Lower leg skin (tissue), 3 donors: ENCODE measurements around the gene DGUOK.

Source experiments
- POLR2A ChIP-seq, 2 donors: fragments of 450-650 bp; IDR thresholded peaks; one replicate each; pipeline ENCODE4 v1.6.1; 2016 to 2017; ENCODE audit warnings: antibody characterized with exemption in 2 of 2, mild to moderate bottlenecking in 1 of 2, moderate library complexity in 1 of 2
- TF ChIP-seq, protein P1 (sequence below), 3 donors: fragments of 450-650 bp; IDR thresholded peaks; one replicate each; pipeline ENCODE4 v1.5.1; 2016; ENCODE audit warnings: antibody characterized with exemption in 3 of 3, mild to moderate bottlenecking in 3 of 3, moderate library complexity in 2 of 3

GRCh38 chr2:73917296-73917695, 9.4 kb upstream of the DGUOK start:
- TF ChIP-seq, protein P1, sequence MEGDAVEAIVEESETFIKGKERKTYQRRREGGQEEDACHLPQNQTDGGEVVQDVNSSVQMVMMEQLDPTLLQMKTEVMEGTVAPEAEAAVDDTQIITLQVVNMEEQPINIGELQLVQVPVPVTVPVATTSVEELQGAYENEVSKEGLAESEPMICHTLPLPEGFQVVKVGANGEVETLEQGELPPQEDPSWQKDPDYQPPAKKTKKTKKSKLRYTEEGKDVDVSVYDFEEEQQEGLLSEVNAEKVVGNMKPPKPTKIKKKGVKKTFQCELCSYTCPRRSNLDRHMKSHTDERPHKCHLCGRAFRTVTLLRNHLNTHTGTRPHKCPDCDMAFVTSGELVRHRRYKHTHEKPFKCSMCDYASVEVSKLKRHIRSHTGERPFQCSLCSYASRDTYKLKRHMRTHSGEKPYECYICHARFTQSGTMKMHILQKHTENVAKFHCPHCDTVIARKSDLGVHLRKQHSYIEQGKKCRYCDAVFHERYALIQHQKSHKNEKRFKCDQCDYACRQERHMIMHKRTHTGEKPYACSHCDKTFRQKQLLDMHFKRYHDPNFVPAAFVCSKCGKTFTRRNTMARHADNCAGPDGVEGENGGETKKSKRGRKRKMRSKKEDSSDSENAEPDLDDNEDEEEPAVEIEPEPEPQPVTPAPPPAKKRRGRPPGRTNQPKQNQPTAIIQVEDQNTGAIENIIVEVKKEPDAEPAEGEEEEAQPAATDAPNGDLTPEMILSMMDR (IDR thresholded peaks at IDR 0.05) = no peak
- no peak for TF ChIP-seq POLR2A (IDR thresholded peaks at IDR 0.05)
